Hematopoietic multipotent progenitor cell treated with erythropoietin and hydrocortisone succinate and interleukin-3 and kit ligand, for 6 days (in vitro differentiated cells): Measurements from ENCODE around the gene RERE.

Source experiments
- DNase-seq: peaks from one replicate; pipeline ENCODE4 v3.0.0-alpha.2; 2015

The RERE gene

DNA sequence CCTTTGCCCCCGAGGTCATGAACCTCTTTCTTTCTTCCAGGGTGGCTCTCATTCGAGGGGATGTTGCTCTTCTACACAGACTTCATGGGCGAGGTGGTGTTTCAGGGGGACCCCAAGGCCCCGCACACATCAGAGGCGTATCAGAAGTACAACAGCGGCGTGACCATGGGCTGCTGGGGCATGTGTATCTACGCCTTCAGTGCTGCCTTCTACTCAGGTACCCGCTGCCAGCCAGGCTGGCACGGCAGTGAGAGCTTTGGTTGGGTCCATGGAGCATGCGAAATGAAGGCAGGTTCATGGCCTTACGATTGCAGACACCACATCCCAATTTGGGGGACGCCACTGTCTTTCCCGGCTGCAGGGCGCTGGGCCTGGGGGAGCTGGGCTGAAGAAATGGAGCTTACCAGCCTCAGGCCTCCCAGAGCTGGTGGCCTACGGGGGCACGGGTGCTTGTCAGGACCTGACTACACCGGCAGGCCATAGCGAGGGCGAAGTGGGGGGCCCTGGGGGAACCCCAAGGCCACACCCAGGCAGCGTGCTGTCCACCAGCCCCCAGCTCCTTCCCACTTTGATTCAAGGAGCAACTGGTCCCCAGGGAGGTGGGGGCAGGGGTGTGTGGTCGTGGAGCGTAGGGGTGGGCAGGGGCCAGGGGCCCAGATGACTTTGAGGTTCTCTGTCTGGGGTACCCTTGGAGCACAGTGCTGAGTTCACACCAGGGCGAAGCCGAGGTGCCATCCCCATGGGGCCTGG is 479.5 kb downstream of the RERE start:
- no peak for DNase-seq

DNA sequence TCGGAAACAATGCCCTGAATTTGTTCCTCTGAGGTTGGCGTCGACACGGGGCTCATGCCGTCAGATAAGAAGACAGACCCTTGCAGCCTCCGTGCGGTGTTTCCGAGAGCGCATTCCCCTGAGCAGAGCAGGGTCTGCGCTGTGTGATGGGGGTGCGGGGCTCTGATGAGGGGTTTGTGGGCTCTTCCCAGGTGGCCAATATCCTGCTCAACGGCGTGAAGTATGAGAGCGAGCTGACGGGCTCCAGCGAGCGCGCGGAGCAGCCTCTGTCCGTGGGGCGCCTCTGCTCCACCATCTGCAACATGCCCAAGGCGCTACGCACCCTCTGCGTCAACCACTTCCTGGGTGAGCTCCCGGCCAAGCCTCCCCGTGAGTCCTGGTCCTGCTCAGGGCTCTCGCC is 482.2 kb downstream of the RERE start:
- no peak for DNase-seq

- no peak for DNase-seq
Measured at GRCh38 chr1:8334106-8334851, 483.2 kb downstream of the RERE start.

DNA sequence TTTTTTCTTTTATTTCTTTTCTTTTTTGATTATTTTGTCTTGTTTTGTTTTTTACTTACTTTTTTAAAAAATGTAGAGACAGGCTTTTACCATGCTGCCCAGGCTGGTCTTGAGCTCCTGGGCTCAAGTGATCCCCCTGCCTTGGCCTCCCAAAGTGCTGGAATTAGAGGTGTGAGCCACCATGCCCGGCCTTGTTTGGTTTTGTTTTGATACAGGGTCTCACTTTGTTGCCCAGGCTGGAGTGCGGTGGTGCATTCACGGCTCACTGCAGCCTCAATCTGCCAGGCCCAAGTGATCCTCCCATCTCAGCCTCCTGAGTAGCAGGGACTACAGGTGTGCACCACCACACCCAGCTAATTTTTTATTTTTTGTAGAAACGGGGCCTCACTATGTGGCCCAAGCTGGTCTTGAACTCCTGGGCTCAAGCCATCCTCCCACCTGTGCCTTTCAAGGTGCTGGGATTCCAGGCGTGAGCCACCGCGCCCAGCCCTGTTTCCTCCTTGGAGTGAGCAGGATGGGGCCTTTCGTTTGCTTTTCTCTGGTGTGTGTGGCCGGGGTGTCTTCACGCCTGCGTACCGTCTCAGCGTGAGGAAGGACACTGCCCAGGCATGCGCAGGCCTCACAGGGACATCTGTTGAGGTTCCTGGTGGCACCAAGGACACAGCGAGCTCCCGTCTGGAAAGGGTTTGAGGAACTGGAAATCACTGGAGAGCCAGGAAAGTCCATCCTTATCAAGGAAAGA is 484.0 kb downstream of the RERE start:
- DNase-seq = no peak

GRCh38 chr1:8332806-8333205 is 484.6 kb downstream of the RERE start:
- DNase-seq = no peak

- no peak for DNase-seq
Measured at GRCh38 chr1:8330271-8331125, 486.9 kb downstream of the RERE start.

DNA sequence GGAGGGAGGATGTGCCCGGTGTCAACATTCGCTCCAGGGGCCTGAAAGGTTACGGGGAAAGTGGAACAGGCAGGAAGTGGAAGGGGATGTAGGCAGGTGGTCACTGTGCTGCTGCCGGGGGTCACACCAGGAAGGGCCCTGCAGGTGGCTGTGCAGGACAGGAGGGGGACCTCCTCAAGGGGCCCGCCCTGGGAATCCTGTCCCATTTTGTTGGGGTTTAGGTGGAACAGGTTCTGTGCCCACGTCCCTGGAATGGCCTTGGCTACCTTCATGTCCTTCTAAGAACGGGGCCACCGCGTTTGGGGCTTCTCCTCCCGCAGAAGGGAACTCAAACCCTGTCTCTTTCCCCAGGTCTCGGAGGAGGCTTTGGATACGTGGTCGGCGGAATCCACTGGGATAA is 487.6 kb downstream of the RERE start:
- no peak for DNase-seq

DNA sequence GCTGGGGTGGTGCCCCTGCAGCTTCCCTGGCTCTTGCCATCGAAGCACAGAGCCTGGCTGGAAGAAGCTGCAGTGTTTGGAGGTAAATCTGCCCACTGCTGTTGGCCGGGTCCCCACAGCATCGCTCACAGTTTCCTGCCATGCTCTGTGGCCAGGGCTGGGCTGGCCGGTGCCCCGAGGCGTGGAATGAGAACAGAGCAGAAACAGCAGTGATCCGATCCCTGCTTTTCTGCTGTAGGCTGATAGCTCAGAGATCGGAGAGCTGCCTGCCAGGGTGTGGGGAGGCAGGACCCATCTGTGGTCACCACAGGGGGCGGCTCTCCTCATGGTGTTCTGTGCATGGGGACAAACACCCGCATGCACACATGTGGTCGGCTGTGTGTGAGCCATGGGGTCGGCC is 488.0 kb downstream of the RERE start:
- DNase-seq = no peak

GRCh38 chr1:8328271-8328670 is 489.2 kb downstream of the RERE start:
- no peak for DNase-seq

DNA sequence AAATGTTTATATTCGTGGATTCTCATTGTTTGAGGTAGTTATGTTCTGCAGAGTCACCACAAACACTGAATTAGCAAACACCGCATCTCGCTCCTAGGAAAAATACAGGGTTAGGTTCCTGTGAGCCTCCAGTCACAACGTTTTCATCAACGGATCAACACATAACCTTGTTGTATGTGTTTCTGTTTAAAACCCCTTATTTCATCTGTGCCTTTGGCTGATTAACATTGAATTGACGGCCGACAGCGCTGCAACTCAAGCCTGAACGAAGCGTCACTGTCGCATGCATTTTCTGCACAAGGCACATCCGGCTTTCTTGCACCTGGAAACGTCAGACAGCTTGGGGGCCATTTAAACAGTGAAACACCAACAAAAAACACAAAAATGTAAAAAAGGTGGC is 491.2 kb downstream of the RERE start:
- no peak for DNase-seq

- DNase-seq = no peak
Measured at GRCh38 chr1:8325771-8326170, 491.7 kb downstream of the RERE start.

DNA sequence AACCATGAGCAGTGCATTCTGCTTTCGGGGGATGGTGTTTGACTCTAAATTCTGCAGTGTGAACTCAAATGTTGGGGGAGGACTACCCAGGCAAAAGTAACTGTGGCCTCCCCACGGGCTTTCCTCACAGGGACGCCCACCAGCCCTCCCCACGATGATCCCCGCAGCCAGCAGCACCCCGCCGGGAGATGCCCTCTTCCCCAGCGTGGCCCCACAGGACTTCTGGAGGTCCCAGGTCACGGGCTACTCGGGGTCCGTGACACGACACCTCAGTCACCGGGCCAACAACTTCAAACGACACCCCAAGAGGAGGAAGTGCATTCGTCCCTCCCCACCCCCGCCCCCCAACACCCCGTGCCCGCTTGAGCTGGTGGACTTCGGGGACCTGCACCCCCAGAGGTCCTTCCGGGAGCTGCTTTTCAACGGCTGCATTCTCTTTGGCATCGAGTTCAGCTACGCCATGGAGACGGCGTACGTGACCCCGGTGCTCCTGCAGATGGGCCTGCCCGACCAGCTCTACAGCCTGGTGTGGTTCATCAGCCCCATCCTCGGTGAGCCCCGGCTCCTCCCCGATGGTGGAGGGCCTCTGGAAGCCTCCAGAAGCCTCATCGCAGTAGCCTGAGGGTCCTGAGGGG is 493.1 kb downstream of the RERE start:
- no peak for DNase-seq

DNA sequence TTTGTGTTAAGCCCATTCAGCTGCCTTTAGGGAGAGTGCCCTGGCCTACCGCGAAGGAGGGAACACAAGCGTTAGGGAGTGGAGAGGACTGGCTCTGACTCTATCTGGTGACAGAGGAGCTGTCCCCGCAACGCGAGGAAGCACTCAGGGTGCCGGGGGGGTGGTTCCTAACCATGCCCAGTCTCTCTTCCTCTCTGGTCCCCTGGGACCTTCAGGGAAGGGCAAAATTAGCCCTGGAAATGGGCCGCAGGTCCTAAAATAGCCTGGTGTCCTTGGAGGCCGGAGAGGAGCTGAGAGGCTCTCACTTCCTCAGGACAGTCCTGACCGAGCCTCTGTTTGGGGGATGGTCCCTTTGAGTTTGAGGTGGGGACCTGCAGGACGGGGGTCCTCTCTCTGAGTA is 493.7 kb downstream of the RERE start:
- no peak for DNase-seq

DNA sequence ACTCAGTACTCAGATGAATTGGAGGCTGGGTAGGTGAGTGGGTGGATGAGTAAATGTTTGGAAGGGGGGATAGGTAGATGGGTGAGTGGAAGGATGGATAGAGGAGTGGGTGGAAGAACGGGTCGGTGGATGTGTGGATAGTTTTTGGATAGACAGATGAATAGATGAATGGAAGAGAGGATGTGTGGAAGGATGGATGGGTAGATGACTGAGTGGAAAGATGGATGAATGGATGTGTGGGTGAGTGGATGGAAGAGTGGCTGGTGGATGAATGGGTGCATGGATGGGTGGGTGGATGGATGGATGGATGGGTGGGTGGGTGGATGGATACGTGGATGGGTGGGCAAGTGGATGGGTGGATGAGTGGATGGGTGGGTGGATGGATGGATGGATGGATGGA is 495.8 kb downstream of the RERE start:
- no peak for DNase-seq

DNA sequence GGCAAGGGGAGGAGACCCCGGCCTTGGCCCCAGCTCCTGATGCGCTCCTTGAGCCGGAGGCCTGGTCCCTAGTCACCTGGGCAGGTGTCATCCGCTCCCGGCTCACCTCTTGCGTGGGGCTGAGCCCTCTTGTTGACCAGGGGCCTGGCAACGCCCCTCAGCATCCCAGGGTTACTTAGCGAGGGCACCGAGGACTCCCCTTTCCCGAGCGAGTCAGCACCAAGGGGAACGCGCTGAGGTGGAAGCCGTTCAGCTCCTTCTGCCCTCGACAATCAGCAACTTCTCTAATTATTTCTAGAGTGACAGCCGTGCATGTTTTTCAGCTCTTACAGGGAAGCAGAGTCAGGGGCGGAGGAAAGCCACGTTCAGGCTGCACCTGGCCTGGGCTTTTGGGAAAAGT is 499.0 kb downstream of the RERE start:
- DNase-seq = no peak

DNA sequence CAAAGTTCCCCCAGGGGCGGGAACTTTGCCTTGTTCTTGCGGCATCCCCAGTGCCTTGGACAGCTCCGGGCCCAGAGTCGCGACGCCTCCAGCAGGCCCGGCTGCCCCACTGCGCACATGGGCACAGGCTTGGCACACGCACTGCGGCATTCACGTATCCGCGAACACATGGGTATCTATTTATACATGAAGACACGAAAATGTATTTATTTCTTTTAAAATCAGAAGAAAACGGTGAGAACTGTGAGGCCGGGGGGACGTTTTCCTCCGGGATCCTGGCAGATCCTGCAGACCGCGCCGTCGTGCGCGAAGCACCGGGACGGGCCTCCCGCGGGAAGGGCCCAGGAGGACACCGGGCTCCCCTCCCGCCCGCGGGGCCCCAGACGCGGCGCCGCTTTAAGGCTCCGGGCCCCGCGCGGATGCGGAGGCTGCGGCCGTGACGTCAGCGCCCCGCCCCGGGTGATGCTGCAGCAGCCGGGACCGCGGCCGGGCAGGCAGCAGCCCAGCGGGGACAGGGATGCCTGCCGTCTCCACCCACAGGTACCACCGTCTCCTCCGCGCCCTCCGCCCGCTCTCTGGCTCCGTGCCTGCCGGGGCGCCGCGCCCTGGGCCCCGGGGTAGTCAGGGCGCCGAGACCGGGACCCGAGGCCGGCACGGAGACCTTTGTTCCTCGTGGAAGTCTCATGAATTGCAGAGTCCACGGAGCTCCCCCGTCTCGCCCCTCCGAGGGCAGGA is 499.6 kb downstream of the RERE start, which contains the start of gene SLC45A1:
Gene SLC45A1 (plus strand): TSS at position 468 of the 735 bp plus-strand sequence. CDS start 6,216 bp downstream, outside the sequence.
- peak; percentile 49 for DNase-seq

GRCh38 chr1:8315573-8316475 is 501.6 kb downstream of the RERE start:
- DNase-seq = peak; percentile 15

DNA sequence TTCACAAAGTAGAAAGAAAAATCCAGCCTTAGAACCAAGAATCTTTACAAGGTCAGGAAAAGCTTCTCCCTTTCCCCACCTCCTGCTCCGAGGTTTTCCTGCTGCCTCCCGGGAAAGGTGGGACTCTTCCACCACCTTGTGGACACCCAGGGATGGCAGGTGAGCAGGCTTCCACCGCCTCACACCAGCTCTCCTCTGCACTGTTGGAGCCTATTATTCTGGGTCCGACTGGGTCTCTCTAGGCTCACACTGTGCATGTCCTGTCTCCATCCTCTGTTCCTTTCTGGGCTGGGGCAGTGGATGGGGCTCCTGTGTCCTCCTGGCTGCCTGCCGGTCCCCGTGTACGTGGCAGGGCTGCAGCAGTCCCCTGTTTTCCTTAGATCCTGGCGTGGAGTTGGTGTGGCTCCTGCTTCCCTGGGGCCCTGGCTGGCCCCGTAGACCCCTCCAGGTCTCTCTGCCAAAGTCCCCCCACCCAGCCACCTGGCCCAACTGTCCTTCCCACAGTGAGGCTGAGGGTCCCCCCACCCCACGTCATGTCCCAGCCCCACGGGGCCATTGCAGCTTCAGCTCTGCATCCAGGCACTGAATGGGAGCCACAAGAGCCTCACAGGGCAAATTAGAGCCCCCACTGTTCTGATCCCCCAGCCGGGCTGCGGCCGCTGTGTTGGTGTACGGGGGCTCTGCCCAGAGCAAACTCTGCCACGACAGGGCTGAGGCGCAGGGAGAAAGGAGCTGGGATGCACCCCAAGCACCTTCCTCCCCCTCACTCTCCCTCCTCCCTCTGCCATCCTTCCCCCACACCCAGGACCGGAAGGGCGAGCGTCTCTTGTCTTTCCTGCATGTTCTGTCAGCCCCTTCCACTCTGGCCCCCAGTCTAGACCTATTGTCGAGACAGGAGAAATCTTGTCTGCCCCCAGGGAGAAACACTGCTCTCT is 502.8 kb downstream of the RERE start:
- DNase-seq = peak; percentile 56

DNA sequence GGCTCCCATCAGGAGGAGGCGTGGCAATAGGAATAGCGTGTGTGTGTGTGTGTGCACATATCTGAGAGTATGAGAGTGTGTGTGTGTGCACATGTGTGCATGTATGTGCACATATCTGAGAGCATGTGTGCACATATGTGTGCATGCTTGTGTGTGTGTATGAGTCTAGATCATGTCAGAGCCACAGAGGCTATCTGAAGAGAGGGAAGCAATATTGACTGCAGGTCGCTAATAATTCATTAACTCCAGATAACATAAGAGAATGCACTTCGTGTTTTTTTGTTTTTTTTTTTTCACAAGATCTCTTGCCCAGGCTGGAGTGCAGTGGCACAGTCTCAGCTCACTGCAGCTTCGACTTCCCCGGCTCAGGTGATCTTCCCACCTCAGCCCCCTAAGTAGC is 504.2 kb downstream of the RERE start:
- no peak for DNase-seq
